ENCODE data around the gene STAT3. TPM values are rescaled to one million over a fixed set of nuclear protein-coding genes. Genes with fewer than 3 reads are reported as not detected.
"Not testable (repeated sequence)": the region's sequence is repeated elsewhere in the genome, so short reads cannot be mapped to it uniquely, and the experiment has no call there.

Gene STAT3
- total RNA-seq, 2 experiments from 2014 or later = 14.8 to 28.7 TPM

DNA sequence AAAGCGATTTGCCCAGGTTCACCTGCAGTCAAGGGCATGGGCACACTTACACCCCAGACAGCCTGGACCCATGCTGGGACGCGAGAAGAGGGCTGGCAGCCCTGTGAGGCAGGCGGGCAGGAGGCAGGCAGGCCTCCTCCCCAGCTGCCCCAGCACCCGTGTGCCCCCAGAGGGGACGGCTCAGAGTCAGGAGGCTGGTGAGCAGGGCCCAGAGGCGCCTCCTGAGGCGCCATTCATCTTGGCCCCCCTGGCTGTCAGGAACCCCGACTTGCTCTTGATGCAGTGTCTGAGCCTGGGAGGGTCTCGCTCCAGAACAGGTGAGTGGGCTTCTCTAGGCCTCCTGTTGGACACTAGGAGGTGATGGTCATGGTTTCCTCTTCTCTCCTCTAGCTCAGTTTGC is 88.9 kb downstream of the STAT3 start:
- H3K9me2 ChIP-seq (ENCODE audit: insufficient read depth, low read length); H3K79me2 ChIP-seq (ENCODE audit: insufficient read depth, low read depth, low read length); H3K4me2 ChIP-seq (ENCODE audit: low read length); H3K9me3 ChIP-seq (ENCODE audit: low read length); POLR2A ChIA-PET; intact Hi-C loops (cut with micrococcal nuclease; ENCODE audit: unreplicated experiment); H3K4me3 ChIP-seq (ENCODE audit: low read depth, low read length, poor library complexity, severe bottlenecking); H3K27ac ChIP-seq (ENCODE audit: low read depth, low read length, poor library complexity, severe bottlenecking); DNase-seq (ENCODE audit: low spot score); CTCF ChIA-PET (ENCODE audit: unreplicated experiment); BruUV-seq (replicated peaks); H3K36me3 ChIP-seq (ENCODE audit: insufficient read depth, low read length); H3K4me1 ChIP-seq (ENCODE audit: insufficient read depth, low read length, poor library complexity, severe bottlenecking); H2AFZ ChIP-seq (ENCODE audit: low read length); H4K20me1 ChIP-seq (ENCODE audit: insufficient read depth, low read length): not testable (repeated sequence)

DNA sequence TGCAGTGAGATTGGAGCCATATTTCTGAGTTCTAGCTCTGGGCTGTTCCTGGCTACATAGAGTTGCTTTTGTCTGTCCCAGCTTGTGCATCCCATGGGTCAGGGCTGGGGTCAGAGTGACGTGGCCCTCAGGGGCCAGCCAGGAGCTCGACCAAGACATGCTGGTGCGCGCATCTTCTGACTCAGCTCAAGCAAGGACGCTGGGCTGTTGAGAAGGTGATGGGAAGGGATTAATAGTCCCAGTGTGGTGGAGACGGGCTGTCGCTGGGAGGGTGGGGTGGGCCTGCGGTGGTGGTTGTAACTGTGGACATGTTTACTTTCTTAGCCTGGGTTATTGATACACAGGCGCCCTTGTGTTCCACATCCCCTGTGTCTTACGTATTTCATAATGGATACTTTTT is 90.5 kb downstream of the STAT3 start:
- H3K27ac ChIP-seq (ENCODE audit: low read depth, low read length, poor library complexity, severe bottlenecking); H3K9me3 ChIP-seq (ENCODE audit: low read length); H3K4me2 ChIP-seq (ENCODE audit: low read length); H4K20me1 ChIP-seq (ENCODE audit: insufficient read depth, low read length); H2AFZ ChIP-seq (ENCODE audit: low read length); intact Hi-C loops (cut with micrococcal nuclease; ENCODE audit: unreplicated experiment); H3K4me1 ChIP-seq (ENCODE audit: insufficient read depth, low read length, poor library complexity, severe bottlenecking); H3K36me3 ChIP-seq (ENCODE audit: insufficient read depth, low read length); H3K4me3 ChIP-seq (ENCODE audit: low read depth, low read length, poor library complexity, severe bottlenecking); POLR2A ChIA-PET; BruUV-seq (replicated peaks); DNase-seq (ENCODE audit: low spot score); H3K9me2 ChIP-seq (ENCODE audit: insufficient read depth, low read length); CTCF ChIA-PET (ENCODE audit: unreplicated experiment); H3K79me2 ChIP-seq (ENCODE audit: insufficient read depth, low read depth, low read length): not testable (repeated sequence)

DNA sequence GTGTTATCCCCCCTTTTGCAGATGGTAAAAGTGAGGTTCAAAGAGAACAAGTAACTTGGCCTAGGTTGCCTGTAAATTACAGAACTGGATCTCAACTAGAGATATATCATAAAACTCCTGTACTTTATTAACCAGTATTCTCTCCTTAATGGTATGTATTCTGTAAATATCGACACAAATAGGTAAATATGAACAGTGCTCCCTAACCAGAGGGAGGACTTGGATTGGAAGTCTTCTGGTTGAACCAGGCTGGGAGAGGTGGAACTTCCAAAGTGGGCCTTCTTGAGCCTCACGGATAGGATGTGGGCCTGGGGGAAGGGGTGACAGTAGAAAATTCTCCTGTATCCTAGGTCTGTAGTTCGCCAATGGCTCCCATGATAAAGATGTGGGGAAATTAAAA is 92.2 kb downstream of the STAT3 start:
- no TSS peak for BruUV-seq (replicated peaks)
- Histone ChIP-seq H3K4me1 (ENCODE audit: insufficient read depth, low read length, poor library complexity, severe bottlenecking) (no peaks in the 10 kb centered on the region), H3K27ac (ENCODE audit: low read depth, low read length, poor library complexity, severe bottlenecking) (no peak overlapping the region), H3K79me2 (ENCODE audit: insufficient read depth, low read depth, low read length) (no peaks in the 10 kb centered on the region), H3K4me2 (ENCODE audit: low read length) (no peak overlapping the region), H3K36me3 (ENCODE audit: insufficient read depth, low read length) (no peaks in the 10 kb centered on the region), H3K9me3 (ENCODE audit: low read length) (no peaks in the 10 kb centered on the region), H3K4me3 (ENCODE audit: low read depth, low read length, poor library complexity, severe bottlenecking) (no peak overlapping the region), H2AFZ (ENCODE audit: low read length) (no peak overlapping the region), H3K9me2 (ENCODE audit: insufficient read depth, low read length) (no peaks in the 10 kb centered on the region), H4K20me1 (ENCODE audit: insufficient read depth, low read length) (no peaks in the 10 kb centered on the region)
- intact Hi-C loops (cut with micrococcal nuclease; ENCODE audit: unreplicated experiment) = no loop called here
- ChIA-PET POLR2A (no interaction called here), CTCF (ENCODE audit: unreplicated experiment) (no interaction called here)
- no peak for DNase-seq (ENCODE audit: low spot score)
- TF ChIP-seq EZH2phosphoT487 (IDR thresholded peaks at IDR 0.05; ENCODE audit: borderline replicate concordance, low read depth, low read length) = no peak
- TF ChIP-seq, protein P1, sequence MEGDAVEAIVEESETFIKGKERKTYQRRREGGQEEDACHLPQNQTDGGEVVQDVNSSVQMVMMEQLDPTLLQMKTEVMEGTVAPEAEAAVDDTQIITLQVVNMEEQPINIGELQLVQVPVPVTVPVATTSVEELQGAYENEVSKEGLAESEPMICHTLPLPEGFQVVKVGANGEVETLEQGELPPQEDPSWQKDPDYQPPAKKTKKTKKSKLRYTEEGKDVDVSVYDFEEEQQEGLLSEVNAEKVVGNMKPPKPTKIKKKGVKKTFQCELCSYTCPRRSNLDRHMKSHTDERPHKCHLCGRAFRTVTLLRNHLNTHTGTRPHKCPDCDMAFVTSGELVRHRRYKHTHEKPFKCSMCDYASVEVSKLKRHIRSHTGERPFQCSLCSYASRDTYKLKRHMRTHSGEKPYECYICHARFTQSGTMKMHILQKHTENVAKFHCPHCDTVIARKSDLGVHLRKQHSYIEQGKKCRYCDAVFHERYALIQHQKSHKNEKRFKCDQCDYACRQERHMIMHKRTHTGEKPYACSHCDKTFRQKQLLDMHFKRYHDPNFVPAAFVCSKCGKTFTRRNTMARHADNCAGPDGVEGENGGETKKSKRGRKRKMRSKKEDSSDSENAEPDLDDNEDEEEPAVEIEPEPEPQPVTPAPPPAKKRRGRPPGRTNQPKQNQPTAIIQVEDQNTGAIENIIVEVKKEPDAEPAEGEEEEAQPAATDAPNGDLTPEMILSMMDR (conservative IDR thresholded peaks at IDR 0.05; ENCODE audit: low read length) = no peak
